ENCODE results near the gene CALN1.

GRCh38 chr7:72190919-72191318 lies 221.2 kb downstream of the CALN1 start:
- TF ChIP-seq, protein P1, sequence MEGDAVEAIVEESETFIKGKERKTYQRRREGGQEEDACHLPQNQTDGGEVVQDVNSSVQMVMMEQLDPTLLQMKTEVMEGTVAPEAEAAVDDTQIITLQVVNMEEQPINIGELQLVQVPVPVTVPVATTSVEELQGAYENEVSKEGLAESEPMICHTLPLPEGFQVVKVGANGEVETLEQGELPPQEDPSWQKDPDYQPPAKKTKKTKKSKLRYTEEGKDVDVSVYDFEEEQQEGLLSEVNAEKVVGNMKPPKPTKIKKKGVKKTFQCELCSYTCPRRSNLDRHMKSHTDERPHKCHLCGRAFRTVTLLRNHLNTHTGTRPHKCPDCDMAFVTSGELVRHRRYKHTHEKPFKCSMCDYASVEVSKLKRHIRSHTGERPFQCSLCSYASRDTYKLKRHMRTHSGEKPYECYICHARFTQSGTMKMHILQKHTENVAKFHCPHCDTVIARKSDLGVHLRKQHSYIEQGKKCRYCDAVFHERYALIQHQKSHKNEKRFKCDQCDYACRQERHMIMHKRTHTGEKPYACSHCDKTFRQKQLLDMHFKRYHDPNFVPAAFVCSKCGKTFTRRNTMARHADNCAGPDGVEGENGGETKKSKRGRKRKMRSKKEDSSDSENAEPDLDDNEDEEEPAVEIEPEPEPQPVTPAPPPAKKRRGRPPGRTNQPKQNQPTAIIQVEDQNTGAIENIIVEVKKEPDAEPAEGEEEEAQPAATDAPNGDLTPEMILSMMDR (IDR thresholded peaks at IDR 0.05), result no peak
- no peak for TF ChIP-seq ZFX (IDR thresholded peaks at IDR 0.05; ENCODE audit: borderline replicate concordance)

Data from 22Rv1 (cell line).